ENCODE data around the gene DCAF5. TPM values are rescaled to one million over a fixed set of nuclear protein-coding genes. Genes with fewer than 3 reads are reported as not detected.

DCAF5 gene
- total RNA-seq, 1 donor from 2014 or later, result 57.3 TPM

DNA sequence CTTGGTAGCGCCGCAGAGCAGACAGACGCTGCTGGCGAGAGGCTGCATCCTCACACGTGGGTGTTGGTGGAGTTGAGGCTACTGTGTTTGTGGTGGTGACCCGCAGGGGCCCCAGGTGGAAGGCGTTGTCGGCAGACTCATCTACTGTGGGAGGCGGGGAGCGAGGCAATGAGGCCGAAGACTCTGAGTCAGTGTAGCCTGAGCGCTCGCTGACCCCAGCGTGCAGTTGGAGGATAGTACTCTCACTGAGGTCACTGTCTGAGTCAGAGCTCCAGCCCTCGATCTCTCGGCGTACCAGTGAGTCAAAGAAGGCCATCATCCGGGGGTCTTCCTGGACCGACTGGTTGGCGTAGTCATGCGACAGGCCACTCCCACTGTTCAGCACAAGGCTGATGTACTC is 97.8 kb downstream of the DCAF5 start:
- TF ChIP-seq, protein P1, sequence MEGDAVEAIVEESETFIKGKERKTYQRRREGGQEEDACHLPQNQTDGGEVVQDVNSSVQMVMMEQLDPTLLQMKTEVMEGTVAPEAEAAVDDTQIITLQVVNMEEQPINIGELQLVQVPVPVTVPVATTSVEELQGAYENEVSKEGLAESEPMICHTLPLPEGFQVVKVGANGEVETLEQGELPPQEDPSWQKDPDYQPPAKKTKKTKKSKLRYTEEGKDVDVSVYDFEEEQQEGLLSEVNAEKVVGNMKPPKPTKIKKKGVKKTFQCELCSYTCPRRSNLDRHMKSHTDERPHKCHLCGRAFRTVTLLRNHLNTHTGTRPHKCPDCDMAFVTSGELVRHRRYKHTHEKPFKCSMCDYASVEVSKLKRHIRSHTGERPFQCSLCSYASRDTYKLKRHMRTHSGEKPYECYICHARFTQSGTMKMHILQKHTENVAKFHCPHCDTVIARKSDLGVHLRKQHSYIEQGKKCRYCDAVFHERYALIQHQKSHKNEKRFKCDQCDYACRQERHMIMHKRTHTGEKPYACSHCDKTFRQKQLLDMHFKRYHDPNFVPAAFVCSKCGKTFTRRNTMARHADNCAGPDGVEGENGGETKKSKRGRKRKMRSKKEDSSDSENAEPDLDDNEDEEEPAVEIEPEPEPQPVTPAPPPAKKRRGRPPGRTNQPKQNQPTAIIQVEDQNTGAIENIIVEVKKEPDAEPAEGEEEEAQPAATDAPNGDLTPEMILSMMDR (IDR thresholded peaks at IDR 0.05), result no peak
- no peak for ATAC-seq
- Histone ChIP-seq H3K36me3 (peaks cover 61% of the 10 kb centered on the region), H3K27ac (no peak overlapping the region), H3K9me3 (no peaks in the 10 kb centered on the region), H3K4me3 (no peak overlapping the region), H3K27me3 (no peaks in the 10 kb centered on the region), H3K4me1 (peaks cover 30% of the 10 kb centered on the region)
- DNase-seq, result no peak
- intact Hi-C loops (cut with DNase I), result no loop called here

DNA sequence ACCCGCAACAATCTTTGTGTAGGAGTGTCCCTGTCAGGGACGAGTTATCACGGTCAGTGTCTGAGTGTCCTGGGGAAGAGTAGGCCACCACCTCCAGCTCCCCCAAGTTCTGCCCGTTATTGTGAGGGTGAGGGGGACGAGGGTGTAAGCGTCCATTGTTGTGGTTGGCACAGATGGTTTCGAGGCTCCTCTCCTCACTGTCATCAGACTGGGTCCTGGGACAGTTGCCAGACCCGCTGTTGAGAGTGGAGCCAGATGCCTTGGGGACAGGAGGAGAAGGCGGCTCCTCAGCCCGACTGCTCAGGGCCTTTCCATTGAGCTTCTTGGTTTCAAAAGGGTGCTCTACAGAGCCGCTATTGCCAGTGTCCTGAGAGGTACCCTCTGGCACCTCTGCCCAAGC is 98.9 kb downstream of the DCAF5 start:
- ATAC-seq (no peak), DNase-seq (no peak)
- Histone ChIP-seq H3K27me3 (no peaks in the 10 kb centered on the region), H3K36me3 (peaks cover 53% of the 10 kb centered on the region), H3K9me3 (no peaks in the 10 kb centered on the region), H3K4me1 (peaks cover 37% of the 10 kb centered on the region), H3K27ac (no peak overlapping the region), H3K4me3 (no peak overlapping the region)
- TF ChIP-seq, protein P1 (IDR thresholded peaks at IDR 0.05), result no peak
- intact Hi-C loops (cut with DNase I), result no loop called here

DNA sequence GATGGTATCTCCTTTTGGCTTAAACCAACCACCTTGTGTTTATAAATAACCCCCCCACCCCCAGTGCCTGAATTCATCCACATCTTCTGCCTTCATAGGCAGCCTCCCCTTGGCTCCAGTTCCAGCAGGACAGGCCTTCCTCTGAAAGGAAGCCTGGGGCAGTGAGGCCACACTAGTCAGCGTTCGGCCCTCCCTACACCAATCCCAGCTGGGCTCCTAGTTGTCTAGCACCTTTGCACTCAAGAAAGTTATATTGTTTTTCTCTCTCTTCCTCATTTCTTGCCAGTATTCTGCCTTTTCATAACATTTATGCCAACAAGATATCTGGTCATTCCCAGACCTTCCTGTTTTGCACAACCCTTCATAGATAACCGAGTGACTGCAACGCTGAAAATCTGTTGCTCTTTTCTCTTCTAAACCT is 100.7 kb downstream of the DCAF5 start:
- no peak for DNase-seq
- TF ChIP-seq, protein P1 (IDR thresholded peaks at IDR 0.05), result no peak
- ATAC-seq, result peak; percentile 39
- Histone ChIP-seq H3K27ac (peak overlapping the region; percentile 76), H3K4me1 (peaks cover 49% of the 10 kb centered on the region), H3K36me3 (peaks cover 43% of the 10 kb centered on the region), H3K4me3 (no peak overlapping the region), H3K9me3 (no peaks in the 10 kb centered on the region), H3K27me3 (no peaks in the 10 kb centered on the region)
- intact Hi-C loops (cut with DNase I), result no loop called here

DNA sequence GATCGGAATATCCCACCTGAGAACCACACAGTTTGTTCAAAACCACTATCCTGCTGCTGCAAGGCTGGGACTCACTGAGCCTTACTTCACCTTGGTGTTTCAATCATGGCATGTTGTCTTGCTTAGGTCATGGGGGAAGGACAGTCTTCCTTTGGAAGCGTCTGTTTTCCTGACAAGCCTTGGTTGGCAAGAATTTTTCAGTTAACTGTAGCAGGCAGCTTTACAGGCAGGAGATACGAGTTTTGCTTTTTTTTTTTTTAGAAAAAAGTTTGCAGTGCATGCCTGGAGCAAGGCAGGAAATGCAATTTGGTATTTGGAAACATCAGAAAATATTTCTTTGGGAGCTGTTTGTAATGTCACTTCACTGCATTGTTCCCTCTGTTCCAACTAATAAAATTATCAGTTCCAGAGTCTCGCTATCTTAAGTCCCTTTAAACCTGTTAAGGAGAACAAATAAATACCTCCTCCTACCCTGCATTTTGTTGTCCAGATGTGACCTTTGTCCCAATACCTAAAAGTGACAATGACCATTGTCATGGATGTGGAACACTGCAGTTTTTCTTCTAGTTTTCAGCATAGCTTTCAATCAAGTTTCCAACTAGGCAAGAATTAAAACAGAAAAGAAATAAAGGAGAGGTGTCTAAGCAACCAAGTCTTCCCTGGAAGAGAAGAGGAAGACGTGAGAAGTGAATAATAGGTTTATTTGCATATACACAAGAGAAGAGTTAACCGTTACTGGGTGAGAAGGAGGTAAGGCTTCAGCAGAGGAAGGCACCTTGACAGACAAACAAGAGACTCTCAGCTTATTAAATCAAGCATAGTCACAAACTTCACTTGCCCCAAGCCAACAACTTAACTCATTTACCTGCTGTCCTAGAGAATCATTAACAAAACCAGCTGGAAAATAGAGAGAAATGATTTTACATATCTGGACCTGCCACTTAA is 102.4 kb downstream of the DCAF5 start:
- TF ChIP-seq, protein P1 (IDR thresholded peaks at IDR 0.05), result no peak

DNA sequence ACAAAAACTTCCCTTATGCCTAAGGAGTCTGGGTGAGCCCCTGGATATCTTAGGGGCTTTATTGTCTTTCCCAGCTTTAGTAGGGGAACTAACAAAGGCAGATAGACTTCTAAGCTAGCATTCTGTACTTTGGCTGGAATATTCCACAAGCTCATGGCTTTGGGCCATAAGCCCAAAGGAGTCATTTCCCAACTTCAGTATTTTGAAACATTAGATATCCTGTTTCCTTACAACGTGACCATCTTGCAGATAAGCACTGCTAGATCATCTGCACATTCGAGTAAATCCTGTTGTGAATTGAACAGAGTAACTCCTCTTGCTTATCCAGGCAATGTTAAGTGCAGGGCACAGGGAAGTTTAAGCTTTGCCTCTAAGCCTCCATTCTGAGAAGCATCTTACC is 103.2 kb downstream of the DCAF5 start:
- peak; percentile 60 for ATAC-seq

More for the DNA sequence above, 102.4 kb downstream of the DCAF5 start:
- Histone ChIP-seq H3K36me3 (peaks cover 28% of the 10 kb centered on the region), H3K9me3 (no peaks in the 10 kb centered on the region), H3K4me3 (no peak overlapping the region), H3K4me1 (peaks cover 66% of the 10 kb centered on the region), H3K27ac (peak overlapping the region; percentile 76), H3K27me3 (no peaks in the 10 kb centered on the region)
- DNase-seq (no peak), ATAC-seq (no peak)
- intact Hi-C loops (cut with DNase I), result no loop called here

More for the DNA sequence above, 103.2 kb downstream of the DCAF5 start:
- Histone ChIP-seq H3K9me3 (no peaks in the 10 kb centered on the region), H3K4me1 (peaks cover 74% of the 10 kb centered on the region), H3K4me3 (no peak overlapping the region), H3K27me3 (no peaks in the 10 kb centered on the region), H3K36me3 (peaks cover 19% of the 10 kb centered on the region), H3K27ac (peak overlapping the region; percentile 76)
- intact Hi-C loops (cut with DNase I), result no loop called here
- TF ChIP-seq, protein P1 (IDR thresholded peaks at IDR 0.05), result no peak
- no peak for DNase-seq

Measured in upper lobe of right lung (tissue), 1 donor.